ENCODE data around the gene WDR27. TPM values are rescaled to one million over a fixed set of nuclear protein-coding genes. Genes with fewer than 3 reads are reported as not detected.

Gene WDR27
- total and polyA plus RNA-seq, 9 donors: 16.6 to 53.4 (median 38.7) TPM

DNA sequence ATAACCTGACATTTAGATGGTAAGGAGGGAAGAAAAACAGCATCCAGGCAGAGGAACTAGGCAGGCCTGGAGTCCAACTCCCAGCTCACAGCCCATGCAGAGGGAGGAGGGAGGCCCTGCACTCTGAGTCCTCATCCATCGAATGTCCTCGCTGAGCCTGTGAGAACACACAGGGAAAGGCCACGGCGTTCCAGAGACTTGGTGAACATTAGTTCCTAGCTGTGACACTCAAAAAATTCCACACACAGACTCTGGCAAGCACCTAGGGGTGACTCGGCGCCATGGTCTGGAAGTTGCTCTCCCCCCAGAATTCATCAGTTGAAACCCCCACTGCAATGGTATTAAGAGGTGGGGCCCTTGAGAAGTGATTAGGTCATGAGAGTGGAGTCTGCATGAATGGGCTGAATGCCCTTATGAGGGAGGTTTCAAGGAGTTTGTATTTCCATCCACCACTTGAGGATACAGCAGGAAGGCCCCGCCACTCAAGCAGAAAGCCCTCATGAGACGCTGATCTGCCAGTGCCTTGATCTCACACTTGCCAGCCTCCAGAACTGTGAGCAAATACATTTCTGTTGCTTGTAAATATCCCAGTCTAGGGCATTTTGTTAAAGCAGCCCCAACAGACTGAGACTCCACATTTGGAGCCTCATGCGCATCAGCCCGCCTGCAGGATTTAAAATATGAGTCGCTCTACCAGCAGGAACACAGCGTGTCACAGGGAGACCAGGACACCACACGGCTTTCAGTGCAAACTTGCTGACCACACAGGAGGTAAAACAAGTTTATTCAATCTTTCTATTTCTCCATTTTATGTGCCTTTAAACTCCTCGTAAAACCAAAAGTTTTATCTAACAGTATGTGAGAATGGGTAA lies 73.9 kb downstream of the WDR27 start:
- WGBS, 3 donors: 96 to 97% (median 97%) methylated on average over 14 of the region's 14 CpGs
- H3K9me3 ChIP-seq: no peaks in the 10 kb centered on the region
- no peak for DNase-seq
- H3K27me3 ChIP-seq: no peaks in the 10 kb centered on the region
- H3K27ac ChIP-seq: no peak overlapping the region
- no peaks in the 10 kb centered on the region for H3K4me1 ChIP-seq (ENCODE audit: insufficient read depth)
- TF ChIP-seq, protein P1, sequence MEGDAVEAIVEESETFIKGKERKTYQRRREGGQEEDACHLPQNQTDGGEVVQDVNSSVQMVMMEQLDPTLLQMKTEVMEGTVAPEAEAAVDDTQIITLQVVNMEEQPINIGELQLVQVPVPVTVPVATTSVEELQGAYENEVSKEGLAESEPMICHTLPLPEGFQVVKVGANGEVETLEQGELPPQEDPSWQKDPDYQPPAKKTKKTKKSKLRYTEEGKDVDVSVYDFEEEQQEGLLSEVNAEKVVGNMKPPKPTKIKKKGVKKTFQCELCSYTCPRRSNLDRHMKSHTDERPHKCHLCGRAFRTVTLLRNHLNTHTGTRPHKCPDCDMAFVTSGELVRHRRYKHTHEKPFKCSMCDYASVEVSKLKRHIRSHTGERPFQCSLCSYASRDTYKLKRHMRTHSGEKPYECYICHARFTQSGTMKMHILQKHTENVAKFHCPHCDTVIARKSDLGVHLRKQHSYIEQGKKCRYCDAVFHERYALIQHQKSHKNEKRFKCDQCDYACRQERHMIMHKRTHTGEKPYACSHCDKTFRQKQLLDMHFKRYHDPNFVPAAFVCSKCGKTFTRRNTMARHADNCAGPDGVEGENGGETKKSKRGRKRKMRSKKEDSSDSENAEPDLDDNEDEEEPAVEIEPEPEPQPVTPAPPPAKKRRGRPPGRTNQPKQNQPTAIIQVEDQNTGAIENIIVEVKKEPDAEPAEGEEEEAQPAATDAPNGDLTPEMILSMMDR (IDR thresholded peaks at IDR 0.05): no peak
- TF ChIP-seq EP300 (IDR thresholded peaks at IDR 0.05): no peak
- no peak for TF ChIP-seq POLR2A (IDR thresholded peaks at IDR 0.05)
- intact Hi-C loops (cut with DNase I): no loop called here
- H3K4me3 ChIP-seq: no peak overlapping the region
- no peaks in the 10 kb centered on the region for H3K36me3 ChIP-seq

GRCh38 chr6:169626649-169627048 lies 75.2 kb downstream of the WDR27 start:
- TF ChIP-seq EP300 (IDR thresholded peaks at IDR 0.05) (no peak), POLR2A (IDR thresholded peaks at IDR 0.05) (no peak)
- TF ChIP-seq, protein P1 (IDR thresholded peaks at IDR 0.05): no peak
- no peak overlapping the region for H3K4me3 ChIP-seq
- no peaks in the 10 kb centered on the region for H3K36me3 ChIP-seq
- H3K9me3 ChIP-seq: no peaks in the 10 kb centered on the region
- no peak for DNase-seq
- intact Hi-C loops (cut with DNase I): no loop called here
- no peak overlapping the region for H3K27ac ChIP-seq
- no peaks in the 10 kb centered on the region for H3K27me3 ChIP-seq
- H3K4me1 ChIP-seq (ENCODE audit: insufficient read depth): no peaks in the 10 kb centered on the region
- 93 to 95% (median 93%) methylated on average over 13 of the region's 13 CpGs for WGBS, 3 donors

- no peak overlapping the region for H3K27ac ChIP-seq
- no peaks in the 10 kb centered on the region for H3K36me3 ChIP-seq
- no peak for DNase-seq
- no peaks in the 10 kb centered on the region for H3K4me1 ChIP-seq (ENCODE audit: insufficient read depth)
- no peaks in the 10 kb centered on the region for H3K9me3 ChIP-seq
- WGBS, 3 donors: 89 to 96% (median 91%) methylated on average over 8 of the region's 8 CpGs
- TF ChIP-seq POLR2A (IDR thresholded peaks at IDR 0.05) (no peak), EP300 (IDR thresholded peaks at IDR 0.05) (no peak)
- TF ChIP-seq, protein P1 (IDR thresholded peaks at IDR 0.05): no peak
- H3K4me3 ChIP-seq: no peak overlapping the region
- H3K27me3 ChIP-seq: no peaks in the 10 kb centered on the region
- intact Hi-C loops (cut with DNase I): no loop called here
Measured at GRCh38 chr6:169626169-169626568, 75.7 kb downstream of the WDR27 start.

DNA sequence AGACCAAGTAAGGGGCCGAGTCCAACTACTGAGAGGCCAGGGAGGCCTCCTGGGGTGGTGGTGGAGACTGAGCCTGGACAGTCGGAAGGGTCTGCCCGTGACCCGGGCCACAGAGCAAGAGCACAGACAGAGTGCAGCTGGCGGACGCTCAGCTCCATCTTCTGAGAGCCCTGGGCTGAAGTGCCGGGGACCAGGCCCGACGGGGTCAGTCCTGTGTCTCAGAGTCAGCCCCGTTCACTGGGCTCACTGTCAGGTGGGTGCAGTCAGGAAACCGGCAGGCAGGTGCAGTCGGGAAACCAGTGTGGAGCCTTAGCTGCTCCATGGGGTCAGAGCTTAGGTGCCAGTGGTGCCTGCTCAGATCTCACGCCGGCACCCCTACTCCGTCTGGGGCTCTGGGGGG lies 76.5 kb downstream of the WDR27 start:
- intact Hi-C loops (cut with DNase I): no loop called here
- no peaks in the 10 kb centered on the region for H3K4me1 ChIP-seq (ENCODE audit: insufficient read depth)

More for the DNA sequence above, 76.5 kb downstream of the WDR27 start:
- Histone ChIP-seq H3K27ac (no peak overlapping the region), H3K9me3 (no peaks in the 10 kb centered on the region), H3K4me3 (no peak overlapping the region), H3K36me3 (no peaks in the 10 kb centered on the region), H3K27me3 (no peaks in the 10 kb centered on the region)
- TF ChIP-seq EP300 (IDR thresholded peaks at IDR 0.05) (no peak), POLR2A (IDR thresholded peaks at IDR 0.05) (no peak)
- TF ChIP-seq, protein P1 (IDR thresholded peaks at IDR 0.05): no peak
- WGBS, 3 donors: 96 to 98% (median 98%) methylated on average over 15 of the region's 15 CpGs
- DNase-seq: no peak
